H1 (cell line): ENCODE results near the gene CADM2. TPM values are rescaled to one million over a fixed set of nuclear protein-coding genes. Genes with fewer than 3 reads are reported as not detected.

Experiments used
- CTCF ChIA-PET: fragments of 300-600 bp; sonication (Branson Sonifier 250); formaldehyde crosslinking; loops from one replicate; lab custom pipeline; 2021; ENCODE audit not compliant: partially characterized antibody; lab: Charles Lee
- POLR2A ChIA-PET: fragments of 300-600 bp; sonication (Branson Sonifier 250); formaldehyde crosslinking; loops from one replicate; lab custom pipeline; 2021; ENCODE audit warnings: inconsistent platforms; ENCODE audit not compliant: partially characterized antibody; lab: Charles Lee
- DNase-seq, 2 experiments: peaks; one replicate each; pipeline versions ENCODE4 v3.0.0 to v3.0.0-alpha.2; 2010 to 2022; ENCODE audit warnings: low spot score in 2 of 2, low read depth in 1 of 2, mixed read lengths in 1 of 2
- FAIRE-seq: peaks from 2 replicates; lab custom pipeline; 2011; peaks lifted over from hg19 to GRCh38; lab: Jason Lieb, UNC
- H2AFZ ChIP-seq: 2 replicates; pipeline ENCODE4 v1.8.1; 2012; ENCODE audit warnings: low read length, inconsistent platforms
- H2AK5ac ChIP-seq: 2 replicates; pipeline ENCODE4 v1.6.1; 2013; ENCODE audit warnings: low read depth, low read length
- H2BK120ac ChIP-seq: replicated peaks from 2 replicates; pipeline ENCODE3; 2013; ENCODE audit warnings: low read depth, low read length, inconsistent platforms
- H2BK12ac ChIP-seq: 2 replicates; pipeline ENCODE4 v1.6.1; 2013; ENCODE audit warnings: low read depth, low read length
- H2BK15ac ChIP-seq: 2 replicates; pipeline ENCODE4 v1.6.1; 2013; ENCODE audit warnings: low read length
- H2BK20ac ChIP-seq: 2 replicates; pipeline ENCODE4 v1.6.1; 2013; ENCODE audit warnings: low read length
- H2BK5ac ChIP-seq: 2 replicates; pipeline ENCODE4 v1.6.1; 2013; ENCODE audit warnings: low read depth, low read length
- H3K14ac ChIP-seq: 2 replicates; pipeline ENCODE4 v1.6.1; 2013; ENCODE audit warnings: inconsistent platforms; ENCODE audit not compliant: insufficient read length
- H3K18ac ChIP-seq: 2 replicates; pipeline ENCODE4 v1.6.1; 2013; ENCODE audit warnings: low read length; ENCODE audit errors: extremely low read depth
- H3K23ac ChIP-seq: 2 replicates; pipeline ENCODE4 v1.6.1; 2013; ENCODE audit warnings: inconsistent platforms; ENCODE audit not compliant: insufficient read length
- H3K23me2 ChIP-seq: 2 replicates; pipeline ENCODE4 v1.6.1; 2013; ENCODE audit warnings: low read depth, low read length
- H3K27ac ChIP-seq: 2 replicates; pipeline ENCODE4 v1.6.1; 2011; ENCODE audit warnings: low read depth, low read length, inconsistent platforms
- H3K27me3 ChIP-seq, 4 experiments: replicated peaks in 1 of 4; 1 replicate in 1 of 4; 2 replicates in 3 of 4; pipeline versions ENCODE4 v1.6.1 to v1.8.1; 2011 to 2013; ENCODE audit warnings: low read length in 3 of 4, mild to moderate bottlenecking in 3 of 4, inconsistent platforms in 2 of 4, mixed read lengths in 2 of 4, moderate library complexity in 1 of 4; ENCODE audit not compliant: control insufficient read depth in 3 of 4, insufficient read depth in 3 of 4; ENCODE audit errors: extremely low read depth in 1 of 4
- H3K36me3 ChIP-seq, 4 experiments: 2 replicates each; pipeline versions ENCODE4 v1.6.1 to v1.8.1; 2011 to 2013; ENCODE audit warnings: mild to moderate bottlenecking in 4 of 4, low read length in 3 of 4, moderate library complexity in 2 of 4, control low read depth in 1 of 4, inconsistent platforms in 1 of 4; ENCODE audit not compliant: insufficient read depth in 4 of 4, control insufficient read depth in 2 of 4
- H3K4ac ChIP-seq: replicated peaks from 2 replicates; pipeline ENCODE3; 2013; ENCODE audit warnings: low read length, low read depth, mixed read lengths, inconsistent platforms; ENCODE audit not compliant: insufficient read length
- H3K4me1 ChIP-seq, 4 experiments: replicated peaks in 1 of 4; 1 replicate in 1 of 4; 2 replicates in 3 of 4; pipeline versions ENCODE4 v1.6.1 to v1.8.1; 2011 to 2013; ENCODE audit warnings: low read length in 3 of 4, inconsistent platforms in 2 of 4, mixed read lengths in 1 of 4; ENCODE audit not compliant: insufficient read depth in 4 of 4, control insufficient read depth in 3 of 4
- H3K4me2 ChIP-seq, 2 experiments: 2 replicates each; pipeline versions ENCODE4 v1.6.1 to v1.8.1; 2011 to 2013; ENCODE audit warnings: low read depth in 2 of 2, low read length in 2 of 2, control low read depth in 1 of 2, inconsistent platforms in 1 of 2, mild to moderate bottlenecking in 1 of 2; ENCODE audit not compliant: insufficient read depth in 1 of 2
- H3K4me3 ChIP-seq, 4 experiments: fragments of 200-600, 300-600 bp in 1 of 4; sonication (generic), shearing (Covaris generic), sonication (Bioruptor Twin) in 1 of 4; 2 replicates each; pipeline versions ENCODE4 v1.5.1 to v1.8.1; 2011 to 2016; ENCODE audit warnings: low read length in 4 of 4, low read depth in 3 of 4, control low read depth in 2 of 4, inconsistent platforms in 2 of 4, mild to moderate bottlenecking in 2 of 4, mixed read lengths in 1 of 4, moderate library complexity in 1 of 4; ENCODE audit not compliant: insufficient read depth in 2 of 4; ENCODE audit errors: extremely low read depth in 1 of 4
- H3K56ac ChIP-seq: replicated peaks from 2 replicates; pipeline ENCODE3; 2013; ENCODE audit warnings: low read depth, mild to moderate bottlenecking, mixed read lengths, low read length, inconsistent platforms; ENCODE audit not compliant: insufficient read length
- H3K79me1 ChIP-seq: 2 replicates; pipeline ENCODE4 v1.6.1; 2013; ENCODE audit warnings: low read depth, low read length, control low read depth
- H3K79me2 ChIP-seq, 2 experiments: 2 replicates each; pipeline versions ENCODE4 v1.6.1 to v1.8.1; 2012 to 2013; ENCODE audit warnings: low read length in 2 of 2, mild to moderate bottlenecking in 2 of 2, inconsistent platforms in 1 of 2; ENCODE audit not compliant: insufficient read depth in 2 of 2, control insufficient read depth in 1 of 2
- H3K9ac ChIP-seq, 4 experiments: replicated peaks in 1 of 4; 1 replicate in 1 of 4; 2 replicates in 3 of 4; pipeline versions ENCODE4 v1.6.1 to v1.8.1; 2011 to 2013; ENCODE audit warnings: low read depth in 3 of 4, low read length in 3 of 4, control low read depth in 2 of 4, mild to moderate bottlenecking in 2 of 4, moderate library complexity in 2 of 4, inconsistent platforms in 1 of 4; ENCODE audit errors: extremely low read depth in 1 of 4
- H3K9me3 ChIP-seq, 2 experiments: 2 replicates each; pipeline versions ENCODE4 v1.6.1 to v1.8.1; 2012 to 2013; ENCODE audit warnings: mild to moderate bottlenecking in 2 of 2, moderate library complexity in 2 of 2, control low read depth in 1 of 2, inconsistent platforms in 1 of 2, low read depth in 1 of 2, low read length in 1 of 2, mixed read lengths in 1 of 2; ENCODE audit not compliant: insufficient read depth in 2 of 2
- H4K20me1 ChIP-seq, 2 experiments: replicated peaks in 1 of 2; 2 replicates each; pipeline versions ENCODE3 to v1.8.1; 2011 to 2013; ENCODE audit warnings: inconsistent platforms in 2 of 2, low read length in 2 of 2, mild to moderate bottlenecking in 1 of 2; ENCODE audit not compliant: insufficient read depth in 2 of 2, control insufficient read depth in 1 of 2
- H4K5ac ChIP-seq: 2 replicates; pipeline ENCODE4 v1.6.1; 2013; ENCODE audit warnings: low read length, low read depth, mixed read lengths, inconsistent platforms; ENCODE audit not compliant: insufficient read length
- H4K8ac ChIP-seq: 2 replicates; pipeline ENCODE4 v1.8.0; 2013; ENCODE audit warnings: mild to moderate bottlenecking, moderate library complexity, low read length, inconsistent platforms; ENCODE audit not compliant: insufficient read depth; ENCODE audit errors: extremely low read depth
- H4K91ac ChIP-seq: replicated peaks from 2 replicates; pipeline ENCODE3; 2013; ENCODE audit warnings: low read length, mixed read lengths, inconsistent platforms; ENCODE audit not compliant: insufficient read length
- CEBPB ChIP-seq: IDR thresholded peaks from 2 replicates; pipeline ENCODE4 v1.6.1; 2012; ENCODE audit warnings: low read depth, low read length
- CTBP2 ChIP-seq: IDR thresholded peaks from 2 replicates; pipeline ENCODE4 v1.7.0; 2011; ENCODE audit warnings: borderline replicate concordance, mild to moderate bottlenecking, moderate library complexity, mixed read lengths, low read length; ENCODE audit not compliant: insufficient read depth, insufficient read length
- FOSL1 ChIP-seq: IDR thresholded peaks from 2 replicates; pipeline ENCODE4 v1.6.1; 2011; ENCODE audit warnings: mild to moderate bottlenecking, low read depth, low read length, moderate library complexity; ENCODE audit not compliant: insufficient read depth
- MAFK ChIP-seq: IDR thresholded peaks from 2 replicates; pipeline ENCODE4 v1.6.1; 2012; ENCODE audit warnings: low read depth, mild to moderate bottlenecking, improper control_type of control experiment, low read length
- RAD21 ChIP-seq, 2 experiments: IDR thresholded peaks in 1 of 2; conservative IDR thresholded peaks in 1 of 2; 2 replicates each; pipeline ENCODE4 v1.6.1; 2011; ENCODE audit warnings: low read depth in 2 of 2, low read length in 2 of 2, improper control_type of control experiment in 1 of 2, inconsistent platforms in 1 of 2, mild to moderate bottlenecking in 1 of 2, moderate library complexity in 1 of 2
- RFX5 ChIP-seq: IDR thresholded peaks from 2 replicates; pipeline ENCODE4 v1.6.1; 2011; ENCODE audit warnings: low read depth, low read length, improper control_type of control experiment, borderline replicate concordance
- SIRT6 ChIP-seq: IDR thresholded peaks from one replicate; pipeline ENCODE4 v1.7.1; 2012; ENCODE audit warnings: low read length, inconsistent platforms
- TEAD4 ChIP-seq: IDR thresholded peaks from 2 replicates; pipeline ENCODE4 v1.6.1; 2012; ENCODE audit warnings: low read depth, low read length, inconsistent platforms, mixed read lengths
- WGBS, 2 experiments: shearing (Covaris generic) in 1 of 2; methylation state at CpG; one replicate each; pipeline versions ENCODE4 v1.1.6 to v1.1.7; 2013 to 2015; ENCODE audit warnings: low lambda C conversion rate in 2 of 2, mixed read lengths in 2 of 2, inconsistent platforms in 1 of 2, low coverage in 1 of 2, missing lambda C conversion rate in 1 of 2; ENCODE audit not compliant: insufficient replicate concordance in 2 of 2, insufficient coverage in 1 of 2, insufficient read length in 1 of 2; ENCODE audit errors: extremely low coverage in 1 of 2, missing lambda C conversion rate in 1 of 2; 5-methylcytosine and 5-hydroxymethylcytosine counted together
- polyA plus RNA-seq, 7 experiments: library from polyadenylated mRNA; depleted of rRNA in 3 of 7; stranded (reverse) in 5 of 7; unstranded in 2 of 7; fragments of >200 nt in 5 of 7; fragments of 200-250 nt in 2 of 7; gene quantifications; 1 replicate in 5 of 7; 2 replicates in 1 of 7; 4 replicates in 1 of 7; pipeline versions ENCODE4 v1.2.1 to v1.2.3, GENCODE V29; 2011 to 2013; ENCODE audit warnings: missing spikeins in 2 of 7, mixed read lengths in 2 of 7
- total RNA-seq: library from RNA; stranded (reverse); fragmentation: NEBNext Ultra II Directional; extraction: Animal tissue kit (Norgen Biotek cat#: 25700); gene quantifications from 2 replicates; pipeline ENCODE4 v1.2.1, GENCODE V29; 2021

Gene CADM2
- total and polyA plus RNA-seq, 2 of the 8 experiments (the other 6 are each of a cell fraction or from before 2014, with no cell fraction given) = 14.9 to 20.9 TPM

- Histone ChIP-seq H3K36me3 (no peaks in the 10 kb centered on the region), H2BK120ac (no peak overlapping the region), H2AFZ (no peak overlapping the region), H3K56ac (no peak overlapping the region), H2AK5ac (no peak overlapping the region), H4K20me1 (no peaks in the 10 kb centered on the region), H3K27ac (no peak overlapping the region), H4K8ac (no peak overlapping the region), H2BK15ac (no peak overlapping the region), H3K23me2 (no peaks in the 10 kb centered on the region), H3K79me2 (no peaks in the 10 kb centered on the region), H3K4me2 (no peak overlapping the region), H3K14ac (no peak overlapping the region), H3K27me3 (no peaks in the 10 kb centered on the region), H3K18ac (no peak overlapping the region), H2BK5ac (no peak overlapping the region), H2BK12ac (no peak overlapping the region), H4K91ac (no peak overlapping the region), H3K79me1 (no peaks in the 10 kb centered on the region), H4K5ac (no peak overlapping the region), H3K4me3 (no peak overlapping the region), H3K4me1 (no peaks in the 10 kb centered on the region; a peak in 1 of 7 replicates), H3K9me3 (no peaks in the 10 kb centered on the region), H3K9ac (no peak overlapping the region), H2BK20ac (no peak overlapping the region), H3K23ac (no peak overlapping the region), H3K4ac (no peak overlapping the region)
- DNase-seq = no peak
- FAIRE-seq = no peak
- ChIA-PET POLR2A (no interaction called here), CTCF (no interaction called here)
- WGBS, 2 experiments = 86% methylated on average over 2 of the region's 2 CpGs; no CpG with 5 or more reads in 1 of the 2 experiments
- TF ChIP-seq CTBP2 (no peak), TEAD4 (no peak), MAFK (no peak), RAD21 (IDR thresholded peaks at IDR 0.05 in 1 of 2, conservative IDR thresholded peaks at IDR 0.05 in 1 of 2; ENCODE audit: low read depth in 2 of 2, low read length in 2 of 2) (no peak), SIRT6 (no peak), FOSL1 (no peak), CEBPB (no peak), RFX5 (no peak)
Observed at GRCh38 chr3:85535517-85535916, 576.7 kb downstream of the CADM2 start.
